ENCODE measurements around the gene TRPM2. TPM values are rescaled to one million over a fixed set of nuclear protein-coding genes. Genes with fewer than 3 reads are reported as not detected.

TRPM2 gene
- total RNA-seq, 2 experiments from 2014 or later, result 2.6 to 3.7 TPM

- ChIA-PET POLR2A (no interaction called here), CTCF (no interaction called here)
- no peaks in the 10 kb centered on the region for H3K4me1 Mint-ChIP-seq (ENCODE audit: low read depth)
- intact Hi-C loops (cut with micrococcal nuclease), result no loop called here
- H3K27ac Mint-ChIP-seq, result no peak overlapping the region
- no peak for ATAC-seq
- H3K27me3 Mint-ChIP-seq, result no peaks in the 10 kb centered on the region
- TF ChIP-seq CTCF (IDR thresholded peaks at IDR 0.05), result no peak
- H3K9me3 Mint-ChIP-seq, result peaks cover 8% of the 10 kb centered on the region
- no peak for DNase-seq
- H3K36me3 Mint-ChIP-seq (ENCODE audit: low read depth), result no peaks in the 10 kb centered on the region
- H3K4me3 Mint-ChIP-seq, result no peak overlapping the region
Observed at GRCh38 chr21:44364151-44365053, 11.0 kb downstream of the TRPM2 start.

- no peak for TF ChIP-seq CTCF (IDR thresholded peaks at IDR 0.05)
- ATAC-seq (no peak), DNase-seq (no peak)
- Mint-ChIP-seq H3K27ac (no peak overlapping the region), H3K27me3 (no peaks in the 10 kb centered on the region), H3K9me3 (peaks cover 8% of the 10 kb centered on the region), H3K36me3 (ENCODE audit: low read depth) (no peaks in the 10 kb centered on the region), H3K4me3 (no peak overlapping the region), H3K4me1 (ENCODE audit: low read depth) (no peaks in the 10 kb centered on the region)
- ChIA-PET CTCF (no interaction called here), POLR2A (no interaction called here)
- intact Hi-C loops (cut with micrococcal nuclease), result no loop called here
Observed at GRCh38 chr21:44365251-44365966, 12.0 kb downstream of the TRPM2 start.

GRCh38 chr21:44365967-44366585 lies 12.7 kb downstream of the TRPM2 start:
- POLR2A ChIA-PET, result no interaction called here
- H3K27me3 Mint-ChIP-seq, result no peaks in the 10 kb centered on the region
- CTCF ChIA-PET, result no interaction called here

GRCh38 chr21:44366586-44367211 lies 13.3 kb downstream of the TRPM2 start:
- ChIA-PET CTCF (no interaction called here), POLR2A (no interaction called here)
- Mint-ChIP-seq H3K4me3 (no peak overlapping the region), H3K4me1 (ENCODE audit: low read depth) (no peaks in the 10 kb centered on the region), H3K27me3 (no peaks in the 10 kb centered on the region), H3K27ac (no peak overlapping the region), H3K9me3 (peaks cover 8% of the 10 kb centered on the region), H3K36me3 (ENCODE audit: low read depth) (no peaks in the 10 kb centered on the region)
- no peak for TF ChIP-seq CTCF (IDR thresholded peaks at IDR 0.05)
- DNase-seq, result no peak
- ATAC-seq, result no peak
- intact Hi-C loops (cut with micrococcal nuclease), result no loop called here

More at GRCh38 chr21:44365967-44366585, 12.7 kb downstream of the TRPM2 start:
- H3K27ac Mint-ChIP-seq, result no peak overlapping the region
- no peak for TF ChIP-seq CTCF (IDR thresholded peaks at IDR 0.05)
- intact Hi-C loops (cut with micrococcal nuclease), result no loop called here
- no peak overlapping the region for H3K4me3 Mint-ChIP-seq
- no peak for ATAC-seq
- H3K36me3 Mint-ChIP-seq (ENCODE audit: low read depth), result no peaks in the 10 kb centered on the region
- no peak for DNase-seq
- peaks cover 8% of the 10 kb centered on the region for H3K9me3 Mint-ChIP-seq
- no peaks in the 10 kb centered on the region for H3K4me1 Mint-ChIP-seq (ENCODE audit: low read depth)
